Motor neuron (in vitro differentiated cells): Measurements from ENCODE around the gene PLCG2. TPM values are rescaled to one million over a fixed set of nuclear protein-coding genes. Genes with fewer than 3 reads are reported as not detected.
A peak's percentile ranks its signal among the peaks of the same experiment; 100 is the strongest.
"Not testable (repeated sequence)": the region's sequence is repeated elsewhere in the genome, so short reads cannot be mapped to it uniquely, and the experiment has no call there.

ENCODE experiments used
- ATAC-seq, 8 experiments: fragments of 200-7000 bp; cut with Tn5 transposase; replicated peaks in 6 of 8; 2 replicates each; pipeline ENCODE4 v1.8.0; 2021; ENCODE audit warnings: mild to moderate bottlenecking in 8 of 8, moderate library complexity in 8 of 8
- H3K27ac ChIP-seq, 2 donors: fragments of 250-450 bp; sonication (Bioruptor Pico); 2 replicates each; pipeline ENCODE4 v1.9.0; 2021; ENCODE audit warnings: antibody characterized with exemption in 2 of 2, mild to moderate bottlenecking in 2 of 2, moderate library complexity in 1 of 2
- H3K4me1 ChIP-seq, 2 donors: fragments of 250-450 bp; sonication (Bioruptor Pico); replicated peaks in 1 of 2; 2 replicates each; pipeline ENCODE4 v1.6.1; 2021; ENCODE audit warnings: antibody characterized with exemption in 2 of 2, mild to moderate bottlenecking in 2 of 2, moderate library complexity in 1 of 2
- H3K4me3 ChIP-seq, 5 donors: fragments of 250-450 bp; sonication (Bioruptor Pico); 2 replicates each; pipeline ENCODE4 v1.9.0; 2021; ENCODE audit warnings: antibody characterized with exemption in 5 of 5, mild to moderate bottlenecking in 5 of 5, moderate library complexity in 4 of 5
- WGBS, 10 experiments: fragments of 450-650 bp; shearing (Covaris generic); methylation state at CpG; one replicate each; pipeline ENCODE4 v1.0.0; 2022; 5-methylcytosine and 5-hydroxymethylcytosine counted together
- in situ Hi-C, 9 experiments: fragments of 400-800 bp; cut with MboI; loops; one replicate each; pipeline ENCODE4 v1.15.0; 2021; ENCODE audit warnings: low sequenced_read_pairs in 9 of 9, low pct_unique_long_range_greater_than_20kb in 2 of 9; ENCODE audit not compliant: unreplicated experiment in 9 of 9
- total RNA-seq, 8 experiments: library from RNA; unstranded; fragments of 300-600 nt; gene quantifications; 2 replicates each; pipeline versions ENCODE4 v1.2.3 to v1.2.4, GENCODE V29; 2022

PLCG2 gene
- total RNA-seq, 8 experiments from 2014 or later = 0.09 to 2.7 (median 0.87) TPM

DNA sequence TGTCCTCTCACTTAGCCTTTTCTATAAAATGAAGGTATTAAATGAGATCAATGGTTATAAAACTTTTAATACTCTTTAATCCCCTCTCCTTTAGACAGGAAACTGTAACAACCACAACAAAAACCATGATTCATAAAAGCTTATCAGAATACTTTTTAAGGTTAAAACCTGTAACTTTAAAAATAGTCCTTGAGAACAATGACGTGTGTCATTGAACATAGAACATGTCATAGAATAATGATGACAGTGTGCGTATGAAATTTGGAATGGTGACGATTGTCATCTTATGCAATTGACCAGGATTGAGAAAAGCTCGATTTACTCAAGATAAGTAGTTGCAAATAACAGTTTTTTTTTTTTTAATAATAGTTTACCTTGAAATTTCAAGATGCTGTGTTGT, 94.1 kb downstream of the PLCG2 start:
- in situ Hi-C loops = no loop called here
- Histone ChIP-seq H3K27ac (no peak overlapping the region), H3K4me3 (no peak overlapping the region), H3K4me1 (peaks cover 0 to 3% of the 10 kb centered on the region in 2 donors)
- 23 to 100% (median 91%) methylated on average over 1 to 4 of the region's 4 CpGs for WGBS, 10 experiments
- ATAC-seq = no peak

DNA sequence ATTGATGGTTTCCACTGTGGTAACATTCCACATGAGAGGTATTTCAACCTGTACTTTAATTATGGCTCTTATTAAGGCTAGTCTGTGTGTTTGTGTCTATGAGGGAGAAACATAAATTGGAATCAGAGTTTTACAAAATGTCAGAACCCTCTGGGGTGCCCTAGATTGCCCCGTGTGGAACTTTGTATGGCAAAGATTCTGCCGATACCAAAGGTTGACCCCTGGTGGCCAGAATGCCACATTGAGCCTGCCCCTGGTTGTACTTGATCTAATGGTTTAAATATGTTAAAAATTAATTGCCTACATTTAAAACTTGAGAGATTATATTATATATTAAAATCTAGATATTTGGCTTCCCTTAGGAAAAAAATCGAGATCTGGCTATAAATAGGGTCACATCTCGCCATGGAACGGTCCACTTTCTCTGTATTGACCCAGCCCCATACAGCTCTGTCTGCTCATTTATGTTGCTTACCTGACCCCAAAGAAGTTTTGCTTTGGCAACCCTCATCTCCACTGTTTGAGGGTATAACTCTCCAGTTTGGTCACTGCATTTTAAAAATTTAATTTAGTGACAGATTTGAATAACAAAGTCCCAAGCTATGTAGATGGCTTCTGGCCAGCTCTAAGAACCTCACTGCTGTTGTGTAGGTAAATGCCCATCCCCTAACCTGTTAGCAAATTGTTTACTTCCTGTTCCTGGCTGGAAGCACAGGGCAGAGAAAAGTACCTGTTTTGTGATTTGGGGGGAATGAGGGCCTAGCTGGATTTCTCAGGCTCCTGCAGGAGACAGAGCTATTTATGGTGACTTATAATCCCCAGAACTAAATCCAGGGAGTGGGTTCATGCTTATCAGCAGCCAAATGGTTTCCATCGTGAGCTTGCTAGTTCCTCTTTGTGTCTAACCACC, 95.0 kb downstream of the PLCG2 start:
- Histone ChIP-seq H3K4me1 (peaks cover 0 to 3% of the 10 kb centered on the region in 2 donors), H3K27ac (no peak overlapping the region), H3K4me3 (no peak overlapping the region)
- WGBS, 10 experiments = 0 to 73% (median 32%) methylated on average over 1 to 4 of the region's 6 CpGs
- peak in 4 of 8 experiments; percentile 54 to 87 (median 78) for ATAC-seq
- in situ Hi-C loops = no loop called here

DNA sequence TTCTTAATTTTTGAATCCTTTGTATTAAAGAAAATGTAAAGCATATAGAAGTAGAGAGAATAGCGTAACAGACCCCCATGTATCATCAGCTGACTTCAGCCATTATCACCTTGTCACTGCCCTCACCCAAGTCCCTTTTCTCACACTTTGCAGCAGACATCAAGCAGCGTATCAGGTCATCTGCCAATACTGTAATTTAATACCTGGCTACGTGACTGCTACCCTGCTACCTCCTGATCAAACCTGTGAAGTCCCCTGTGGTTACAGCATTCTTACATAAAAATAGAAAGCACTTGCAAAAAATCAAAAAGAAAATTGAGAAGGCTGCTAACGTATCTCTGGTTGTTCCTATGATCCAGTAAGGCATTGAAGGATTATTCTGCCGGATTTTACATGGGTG, 96.4 kb downstream of the PLCG2 start:
- no peak for ATAC-seq
- no peak overlapping the region for H3K4me3 ChIP-seq
- in situ Hi-C loops = loop anchor here in 1 of 9 experiments (25.0 kb wide), 1 partner anchor 362 kb away; no protein-coding TSS in a partner anchor
- H3K27ac ChIP-seq = no peak overlapping the region
- peaks cover 0 to 3% of the 10 kb centered on the region in 2 donors for H3K4me1 ChIP-seq
- 18 to 89% (median 58%) methylated on average over 1 to 3 of the region's 5 CpGs for WGBS, 10 experiments

DNA sequence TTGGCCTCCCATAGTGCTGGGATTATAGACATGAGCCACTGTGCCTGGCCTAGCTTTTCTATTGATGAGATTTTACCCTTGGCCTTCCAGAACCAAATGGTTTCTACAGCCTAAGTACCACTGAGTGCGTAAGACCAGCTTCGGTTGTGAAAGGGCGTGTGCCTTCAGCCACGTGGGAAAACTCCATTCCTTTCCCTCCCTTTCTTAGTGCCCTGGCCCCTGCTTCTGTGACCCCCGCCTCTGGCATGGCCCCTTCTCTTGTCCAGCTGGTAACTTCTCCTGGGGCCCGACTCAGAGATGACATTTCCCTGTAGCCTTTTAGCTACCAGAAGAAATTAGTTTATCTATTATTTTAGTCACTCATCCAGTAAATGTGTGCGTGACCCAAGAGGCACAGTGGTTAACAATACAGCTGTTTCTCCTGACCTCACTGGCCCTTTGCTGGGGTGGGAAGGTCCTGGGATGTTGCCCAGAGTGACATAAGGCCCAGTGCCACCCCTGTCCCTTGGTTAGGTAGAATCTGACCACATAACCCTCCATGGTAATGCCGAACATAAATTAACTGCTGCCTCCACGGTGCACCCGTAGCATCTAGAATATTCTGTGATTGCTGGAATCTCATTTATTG, 97.3 kb downstream of the PLCG2 start:
- 65 to 100% (median 82%) methylated on average over 1 to 6 of the region's 10 CpGs; no CpG with 5 or more reads in 2 of the 10 experiments for WGBS, 10 experiments
- ATAC-seq = no peak
- no peak overlapping the region for H3K4me3 ChIP-seq
- H3K4me1 ChIP-seq = peaks cover 0 to 3% of the 10 kb centered on the region in 2 donors
- in situ Hi-C loops = loop anchor here in 1 of 9 experiments (25.0 kb wide), 1 partner anchor 361 kb away; no protein-coding TSS in a partner anchor
- H3K27ac ChIP-seq = no peak overlapping the region

DNA sequence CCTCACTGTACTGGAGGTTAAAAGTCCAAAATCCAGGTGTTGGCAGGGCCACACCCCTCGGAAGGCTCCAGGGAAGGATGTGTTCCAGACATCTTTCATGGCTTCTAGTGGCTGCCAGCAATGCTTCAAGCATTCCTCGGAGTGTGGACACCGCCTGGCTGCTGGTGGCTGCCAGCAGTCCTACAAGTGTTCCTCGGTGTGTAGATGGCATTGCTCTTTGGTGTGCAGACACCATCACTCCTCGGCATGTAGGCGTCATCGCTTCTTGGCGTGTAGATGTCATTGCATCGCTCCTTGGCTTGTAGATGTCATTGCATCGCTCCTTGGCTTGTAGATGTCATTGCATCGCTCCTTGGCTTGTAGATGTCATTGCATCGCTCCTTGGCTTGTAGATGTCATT, 98.4 kb downstream of the PLCG2 start:
- H3K4me1 ChIP-seq, H3K4me3 ChIP-seq, H3K27ac ChIP-seq, ATAC-seq: not testable (repeated sequence)
- 44 to 99% (median 92%) methylated on average over 2 to 10 of the region's 12 CpGs; no CpG with 5 or more reads in 1 of the 10 experiments for WGBS, 10 experiments
- in situ Hi-C loops = loop anchor here in 1 of 9 experiments (25.0 kb wide), 1 partner anchor 360 kb away; no protein-coding TSS in a partner anchor

DNA sequence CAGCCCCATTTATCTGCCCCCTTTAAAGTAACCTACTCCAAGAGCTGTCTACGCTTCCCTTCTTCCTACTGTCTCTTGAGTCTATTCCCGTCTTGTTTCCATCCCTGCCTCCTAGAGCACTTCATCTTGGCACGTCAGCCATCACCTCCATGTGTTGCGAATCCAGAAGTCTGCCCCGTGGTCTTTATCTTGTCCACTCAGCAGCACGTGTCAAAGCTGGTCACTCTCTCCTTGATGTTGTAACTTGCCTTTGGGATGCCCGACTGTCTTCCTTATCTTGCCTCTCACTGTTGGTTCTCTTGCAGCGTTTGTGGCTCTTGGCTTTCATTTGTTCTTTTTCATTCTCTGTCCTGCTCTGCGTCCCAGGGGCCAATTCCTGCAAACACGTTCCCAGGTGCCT, 99.4 kb downstream of the PLCG2 start:
- no peak overlapping the region for H3K4me3 ChIP-seq
- H3K4me1 ChIP-seq = peaks cover 0 to 3% of the 10 kb centered on the region in 2 donors
- H3K27ac ChIP-seq = no peak overlapping the region
- 30 to 100% (median 69%) methylated on average over 1 to 6 of the region's 10 CpGs; no CpG with 5 or more reads in 2 of the 10 experiments for WGBS, 10 experiments
- no peak for ATAC-seq
- in situ Hi-C loops = loop anchor here in 1 of 9 experiments (25.0 kb wide), 1 partner anchor 359 kb away; no protein-coding TSS in a partner anchor

DNA sequence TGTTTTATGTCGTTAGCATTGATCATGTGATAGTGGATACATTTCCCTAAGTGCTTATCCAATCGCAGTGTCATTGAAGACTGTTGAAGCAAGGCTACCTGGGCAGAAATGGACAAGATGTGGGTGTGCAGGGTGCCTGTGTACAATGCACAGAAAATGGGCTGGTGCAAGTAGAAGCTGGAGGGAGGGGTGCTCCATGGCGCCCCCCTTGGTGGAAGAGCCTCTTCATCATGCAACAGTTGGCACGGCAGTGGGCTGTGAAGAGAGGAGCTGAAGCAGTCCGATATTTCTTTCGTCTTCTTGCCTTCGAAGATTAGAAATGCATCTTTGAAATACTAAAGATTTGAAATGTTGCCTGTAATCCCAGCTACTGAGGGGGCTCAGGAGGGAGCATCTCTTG, 100.5 kb downstream of the PLCG2 start:
- WGBS, 10 experiments = 65 to 100% (median 89%) methylated on average over 2 to 4 of the region's 7 CpGs; no CpG with 5 or more reads in 3 of the 10 experiments
- ATAC-seq = peak in 1 of 8 experiments; percentile 33
- Histone ChIP-seq H3K4me1 (peaks cover 0 to 3% of the 10 kb centered on the region in 2 donors), H3K4me3 (no peak overlapping the region), H3K27ac (no peak overlapping the region)
- in situ Hi-C loops = loop anchor here in 1 of 9 experiments (25.0 kb wide), 1 partner anchor 358 kb away; no protein-coding TSS in a partner anchor

DNA sequence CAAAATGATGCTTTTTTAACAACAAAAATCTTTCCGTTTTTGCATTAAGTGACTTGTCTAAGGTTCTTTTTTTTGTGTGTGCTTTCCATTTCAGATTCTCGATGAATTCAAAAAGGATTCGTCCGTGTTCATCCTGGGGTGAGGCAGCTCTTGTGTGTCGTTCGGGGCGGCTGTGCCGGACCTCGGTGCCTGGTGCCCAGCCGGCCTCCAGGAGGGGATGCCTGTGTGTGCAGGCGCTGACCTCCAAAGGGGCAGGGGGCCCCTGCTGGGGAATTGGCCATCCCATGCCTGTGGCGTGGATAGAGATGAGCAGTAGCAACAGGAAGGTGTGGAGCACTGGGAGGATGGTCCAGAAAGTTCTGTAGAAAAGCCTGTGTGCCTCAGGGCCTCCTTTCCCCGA, 101.7 kb downstream of the PLCG2 start:
- no peak overlapping the region for H3K27ac ChIP-seq
- 40 to 97% (median 78%) methylated on average over 1 to 13 of the region's 13 CpGs for WGBS, 10 experiments
- no peak for ATAC-seq
- in situ Hi-C loops = loop anchor here in 1 of 9 experiments (25.0 kb wide), 1 partner anchor 356 kb away; no protein-coding TSS in a partner anchor
- H3K4me1 ChIP-seq = no peaks in the 10 kb centered on the region
- no peak overlapping the region for H3K4me3 ChIP-seq

DNA sequence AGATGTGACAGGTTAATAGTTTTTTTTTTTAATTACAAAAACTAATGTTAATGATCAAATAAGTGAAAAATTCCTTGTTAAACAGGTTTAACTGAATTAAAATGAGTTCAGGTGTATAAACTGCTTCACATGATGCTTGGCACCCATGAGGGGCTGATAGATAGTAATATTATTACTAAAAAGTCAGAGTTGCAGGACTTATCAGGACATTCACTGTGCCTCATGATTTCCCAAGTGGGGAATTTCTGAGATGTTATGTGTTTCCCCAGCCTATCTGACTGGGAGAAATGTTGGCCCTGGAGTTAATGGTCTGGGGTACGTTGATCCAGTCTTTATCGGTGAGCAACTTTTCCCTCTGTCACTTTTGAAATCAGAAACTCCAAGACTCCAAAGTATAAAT, 102.1 kb downstream of the PLCG2 start:
- H3K4me3 ChIP-seq = no peak overlapping the region
- WGBS, 10 experiments = 80 to 100% (median 100%) methylated on average over 1 to 2 of the region's 2 CpGs; no CpG with 5 or more reads in 5 of the 10 experiments
- no peak for ATAC-seq
- in situ Hi-C loops = loop anchor here in 1 of 9 experiments (25.0 kb wide), 1 partner anchor 356 kb away; no protein-coding TSS in a partner anchor
- no peak overlapping the region for H3K27ac ChIP-seq
- no peaks in the 10 kb centered on the region for H3K4me1 ChIP-seq

DNA sequence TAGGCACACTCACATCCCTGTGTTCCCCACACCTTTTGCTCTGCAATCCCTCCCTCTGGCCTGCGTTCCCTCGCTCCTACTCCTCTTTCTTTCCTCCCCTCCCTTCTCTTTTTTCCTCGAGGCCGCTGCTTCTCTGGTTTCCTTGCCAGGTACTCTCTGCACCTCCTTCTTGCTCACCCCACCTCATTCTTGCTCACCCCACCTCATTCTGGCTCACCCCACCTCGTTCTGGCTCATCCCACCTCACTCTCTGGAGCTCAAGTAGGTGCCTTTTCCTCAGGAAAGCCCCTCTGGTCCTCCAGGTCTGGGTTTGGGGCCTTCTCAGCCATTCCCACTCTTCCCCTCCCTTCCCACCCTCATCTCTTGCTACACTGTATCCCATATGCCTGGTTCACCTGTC, 103.5 kb downstream of the PLCG2 start:
- in situ Hi-C loops = loop anchor here in 1 of 9 experiments (25.0 kb wide), 1 partner anchor 355 kb away; no protein-coding TSS in a partner anchor
- H3K27ac ChIP-seq = no peak overlapping the region

DNA sequence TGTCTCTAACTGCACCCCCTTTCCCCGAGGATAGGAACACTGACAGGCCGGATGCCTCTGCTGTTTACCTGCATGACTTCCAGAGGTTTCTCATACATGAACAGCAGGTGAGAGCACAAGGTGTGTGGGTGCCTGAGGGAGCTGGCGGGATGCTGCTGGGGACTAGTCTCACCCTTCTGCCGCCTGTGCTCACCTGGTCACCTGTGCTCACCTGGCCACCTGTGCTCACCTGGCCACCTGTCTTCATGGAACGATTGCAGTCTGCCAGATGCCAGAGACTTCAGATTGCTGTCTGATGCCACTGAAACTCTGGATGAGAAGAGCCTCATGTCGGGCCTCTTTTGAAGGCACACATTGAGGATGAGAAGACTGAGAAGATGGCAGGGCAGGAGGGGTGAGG, 104.1 kb downstream of the PLCG2 start:
- 90 to 100% methylated on average over 1 to 3 of the region's 6 CpGs; no CpG with 5 or more reads in 8 of the 10 experiments for WGBS, 10 experiments
- no peaks in the 10 kb centered on the region for H3K4me1 ChIP-seq
- no peak for ATAC-seq
- no peak overlapping the region for H3K4me3 ChIP-seq
- H3K27ac ChIP-seq = no peak overlapping the region
- in situ Hi-C loops = loop anchor here in 1 of 9 experiments (25.0 kb wide), 1 partner anchor 354 kb away; no protein-coding TSS in a partner anchor

More for the DNA sequence above, 103.5 kb downstream of the PLCG2 start:
- no peak for ATAC-seq
- WGBS, 10 experiments = 20 to 79% (median 53%) methylated on average over 1 to 4 of the region's 5 CpGs; no CpG with 5 or more reads in 6 of the 10 experiments
- Histone ChIP-seq H3K4me1 (no peaks in the 10 kb centered on the region), H3K4me3 (no peak overlapping the region)

DNA sequence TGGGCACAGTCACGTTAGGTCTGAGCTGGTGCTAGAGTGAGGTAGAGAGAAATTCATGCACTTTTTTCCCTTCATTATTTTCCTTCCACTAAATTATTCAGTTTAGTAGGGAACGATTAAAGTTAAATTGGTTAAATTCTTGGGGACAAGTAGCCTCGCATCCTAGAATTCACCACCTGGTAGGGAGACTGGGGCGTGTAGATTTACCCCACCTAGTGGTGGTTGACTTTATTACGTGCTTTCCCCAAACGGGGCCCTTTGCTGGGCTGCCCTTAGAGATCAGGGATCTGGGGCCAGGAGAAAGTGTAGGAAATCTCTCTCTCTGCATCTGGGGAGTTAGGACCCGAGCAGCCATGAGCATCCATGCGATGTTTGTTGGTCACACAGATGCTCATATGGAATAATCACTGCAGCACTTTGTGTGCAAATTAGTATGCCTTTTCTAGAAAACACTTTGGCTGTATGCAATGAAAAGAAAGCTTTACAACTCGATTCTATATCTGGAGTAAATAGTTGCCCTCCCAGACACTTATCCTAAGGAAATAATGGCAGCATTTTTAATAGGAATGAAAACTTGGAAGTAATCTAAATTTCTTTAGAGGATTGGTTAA, 107.0 kb downstream of the PLCG2 start:
- no peak overlapping the region for H3K4me3 ChIP-seq
- H3K4me1 ChIP-seq = no peaks in the 10 kb centered on the region
- 0 to 80% (median 37%) methylated on average over 1 to 8 of the region's 9 CpGs for WGBS, 10 experiments
- no peak overlapping the region for H3K27ac ChIP-seq
- in situ Hi-C loops = loop anchor here in 1 of 9 experiments (25.0 kb wide), 1 partner anchor 351 kb away; no protein-coding TSS in a partner anchor
- peak in 3 of 8 experiments; percentile 24 to 79 (median 70) for ATAC-seq
